Right cardiac atrium (tissue), 5 donors: ENCODE data around the gene DLX1. TPM values are rescaled to one million over a fixed set of nuclear protein-coding genes. Genes with fewer than 3 reads are reported as not detected.

Source experiments
- ATAC-seq, 2 donors: fragments of 200-7000 bp; cut with Tn5 transposase; one replicate each; pipeline versions ENCODE4 v1.8.0 to v1.9.1; 2020; ENCODE audit warnings: moderate library complexity in 2 of 2, mild to moderate bottlenecking in 1 of 2
- DNase-seq, 3 donors: peaks; one replicate each; pipeline ENCODE4 v3.0.0-alpha.2; 2020
- H3K27ac ChIP-seq: one replicate; pipeline ENCODE4 v1.5.1; 2013; ENCODE audit warnings: mild to moderate bottlenecking, low read length, control low read depth, moderate library complexity
- H3K27me3 ChIP-seq: one replicate; pipeline ENCODE4 v1.6.1; 2013; ENCODE audit not compliant: control insufficient read depth, insufficient read depth
- H3K4me1 ChIP-seq: one replicate; pipeline ENCODE4 v1.6.1; 2013; ENCODE audit warnings: low read length; ENCODE audit not compliant: control insufficient read depth, insufficient read depth
- H3K4me3 ChIP-seq: one replicate; pipeline ENCODE4 v1.5.1; 2013; ENCODE audit warnings: low read length, control low read depth
- H3K9me3 ChIP-seq: one replicate; pipeline ENCODE4 v1.6.1; 2013; ENCODE audit warnings: low read length; ENCODE audit not compliant: control insufficient read depth
- WGBS: extraction: QIAGEN DNeasy Blood & Tissue Kit; methylation state at CpG from one replicate; pipeline ENCODE4 v1.1.7; 2013; 5-methylcytosine and 5-hydroxymethylcytosine counted together
- intact Hi-C, 4 donors: fragments of 100-400 bp; cut with DNase I; formaldehyde crosslinking; loops; one replicate each; pipeline versions ENCODE4 v1.11.0 to v1.14.0; 2022 to 2023
- polyA plus RNA-seq: library from polyadenylated mRNA; stranded (reverse); fragments of 200-250 nt; gene quantifications from one replicate; pipeline ENCODE4 v1.2.3, GENCODE V29; 2013
- total RNA-seq, 4 donors: library from RNA; stranded (reverse); fragmentation: NEBNext Ultra II Directional; extraction: Animal tissue kit (Norgen Biotek cat#: 25700); gene quantifications; one replicate each; pipeline ENCODE4 v1.2.1, GENCODE V29; 2021
- donor health status: healthy with polysubstance abuse.
- donor health status: DM: no; HTN: yes; CAD: no.
- donor health status: DM: no; HTN: no; CAD: no.
- donor health status: DM: no; HTN: yes; CAD: no; lungs with severe emphysema.
- donor health status: DM: yes; HTN: yes; CAD: no.

Gene DLX1
- total and polyA plus RNA-seq, 5 donors, result 0.18 to 0.23 (median 0.23) TPM; not detected in 2

- DNase-seq, result peak in 1 of 3 donors; percentile 35
- WGBS, result 6% methylated on average over 40 of the region's 40 CpGs
- intact Hi-C loops, result no loop called here
- H3K27me3 ChIP-seq, result no peaks in the 10 kb centered on the region
- no peak for ATAC-seq
- H3K4me1 ChIP-seq, result peaks cover 5% of the 10 kb centered on the region
- H3K4me3 ChIP-seq, result peak overlapping the region; percentile 28
- H3K27ac ChIP-seq, result no peak overlapping the region
- H3K9me3 ChIP-seq, result no peaks in the 10 kb centered on the region
Measured at GRCh38 chr2:172095905-172096625, 10.8 kb downstream of the DLX1 start.

- Histone ChIP-seq H3K9me3 (no peaks in the 10 kb centered on the region), H3K27ac (no peak overlapping the region), H3K4me1 (peaks cover 7% of the 10 kb centered on the region), H3K27me3 (no peaks in the 10 kb centered on the region), H3K4me3 (peak overlapping the region; percentile 28)
- DNase-seq (peak in 1 of 3 donors; percentile 54), ATAC-seq (no peak)
- intact Hi-C loops, result no loop called here
- 4% methylated on average over 55 of the region's 55 CpGs for WGBS
Measured at GRCh38 chr2:172096626-172097547, 11.6 kb downstream of the DLX1 start.

GRCh38 chr2:172097557-172098131, 12.3 kb downstream of the DLX1 start:
- Histone ChIP-seq H3K4me3 (no peak overlapping the region), H3K27me3 (no peaks in the 10 kb centered on the region), H3K27ac (no peak overlapping the region), H3K4me1 (peaks cover 11% of the 10 kb centered on the region), H3K9me3 (no peaks in the 10 kb centered on the region)
- DNase-seq, result no peak
- no peak for ATAC-seq
- 54% methylated on average over 9 of the region's 9 CpGs for WGBS
- intact Hi-C loops, result no loop called here

GRCh38 chr2:172098287-172098649, 13.0 kb downstream of the DLX1 start:
- H3K4me3 ChIP-seq, result no peak overlapping the region
- 80% methylated on average over 1 of the region's 1 CpG for WGBS
- ATAC-seq, result no peak
- H3K9me3 ChIP-seq, result no peaks in the 10 kb centered on the region
- peaks cover 13% of the 10 kb centered on the region for H3K4me1 ChIP-seq
- intact Hi-C loops, result no loop called here
- H3K27ac ChIP-seq, result no peak overlapping the region
- DNase-seq, result no peak
- no peaks in the 10 kb centered on the region for H3K27me3 ChIP-seq

GRCh38 chr2:172098650-172099471, 13.6 kb downstream of the DLX1 start:
- H3K9me3 ChIP-seq, result no peaks in the 10 kb centered on the region
- H3K4me3 ChIP-seq, result no peak overlapping the region
- peaks cover 13% of the 10 kb centered on the region for H3K4me1 ChIP-seq
- DNase-seq (peak in 2 of 3 donors; percentile 60 to 61), ATAC-seq (peak in 1 of 2 donors; percentile 65)
- WGBS, result 10% methylated on average over 61 of the region's 61 CpGs
- H3K27ac ChIP-seq, result no peak overlapping the region
- intact Hi-C loops, result no loop called here
- H3K27me3 ChIP-seq, result no peaks in the 10 kb centered on the region

- Histone ChIP-seq H3K4me3 (no peak overlapping the region), H3K27ac (no peak overlapping the region)
- intact Hi-C loops, result loop anchor here in 3 of 4 donors (5.0 to 10.0 kb wide), 3 partner anchors 287 to 505 kb away; no protein-coding TSS in a partner anchor
Measured at GRCh38 chr2:172099472-172100079, 14.3 kb downstream of the DLX1 start.

GRCh38 chr2:172100080-172100934, 15.0 kb downstream of the DLX1 start:
- H3K9me3 ChIP-seq, result no peaks in the 10 kb centered on the region
- H3K27me3 ChIP-seq, result no peaks in the 10 kb centered on the region
- H3K4me1 ChIP-seq, result peaks cover 12% of the 10 kb centered on the region
- no peak for ATAC-seq
- WGBS, result 8% methylated on average over 72 of the region's 72 CpGs
- intact Hi-C loops, result loop anchor here in 3 of 4 donors (5.0 to 10.0 kb wide), 3 partner anchors 288 to 506 kb away; no protein-coding TSS in a partner anchor
- DNase-seq, result peak in 1 of 3 donors; percentile 49
- no peak overlapping the region for H3K27ac ChIP-seq
- no peak overlapping the region for H3K4me3 ChIP-seq

More at GRCh38 chr2:172099472-172100079, 14.3 kb downstream of the DLX1 start:
- no peak for DNase-seq
- ATAC-seq, result no peak
- 7% methylated on average over 13 of the region's 13 CpGs for WGBS
- H3K27me3 ChIP-seq, result no peaks in the 10 kb centered on the region
- peaks cover 12% of the 10 kb centered on the region for H3K4me1 ChIP-seq
- no peaks in the 10 kb centered on the region for H3K9me3 ChIP-seq

GRCh38 chr2:172100935-172101820, 15.9 kb downstream of the DLX1 start:
- DNase-seq (peak in 1 of 3 donors; percentile 41), ATAC-seq (no peak)
- Histone ChIP-seq H3K4me1 (peaks cover 12% of the 10 kb centered on the region), H3K9me3 (no peaks in the 10 kb centered on the region), H3K27ac (no peak overlapping the region), H3K27me3 (no peaks in the 10 kb centered on the region), H3K4me3 (peak overlapping the region; percentile 1)
- intact Hi-C loops, result loop anchor here in 3 of 4 donors (5.0 to 10.0 kb wide), 3 partner anchors 289 to 506 kb away; no protein-coding TSS in a partner anchor
- 6% methylated on average over 54 of the region's 54 CpGs for WGBS
